MCF 10A (cell line): ENCODE results near the gene HSD17B13. TPM values are rescaled to one million over a fixed set of nuclear protein-coding genes. Genes with fewer than 3 reads are reported as not detected.
"Not testable (repeated sequence)": the region's sequence is repeated elsewhere in the genome, so short reads cannot be mapped to it uniquely, and the experiment has no call there.

ENCODE experiments used
- BruUV-seq: library from RNA; stranded (reverse); fragments of 400-500 nt; replicated peaks from 2 replicates; lab custom pipeline; 2021; lab: Mats Ljungman, UMichigan
- CTCF ChIA-PET: fragments of 300-600 bp; sonication (Branson Sonifier 250); formaldehyde crosslinking; extraction: SDS; loops from one replicate; lab custom pipeline; 2021; ENCODE audit warnings: antibody characterized with exemption, inconsistent platforms; lab: Yijun Ruan, JAX
- POLR2A ChIA-PET: fragments of 300-600, 350-650 bp; sonication (Branson Sonifier 250); formaldehyde crosslinking; extraction: SDS; loops from one replicate; lab custom pipeline; 2020; ENCODE audit warnings: antibody characterized with exemption, inconsistent platforms; lab: Yijun Ruan, JAX
- DNase-seq: peaks from one replicate; pipeline ENCODE4 v3.0.0-alpha.2; 2018; ENCODE audit not compliant: unreplicated experiment
- H3K27ac Mint-ChIP-seq: one replicate; pipeline ENCODE4 v1.8.0; 2022; ENCODE audit warnings: mild to moderate bottlenecking, low read depth, mixed read lengths; ENCODE audit not compliant: unreplicated experiment
- H3K27me3 Mint-ChIP-seq: one replicate; pipeline ENCODE4 v1.8.0; 2022; ENCODE audit warnings: mixed read lengths; ENCODE audit not compliant: insufficient read depth, unreplicated experiment
- H3K36me3 Mint-ChIP-seq: one replicate; pipeline ENCODE4 v1.8.0; 2022; ENCODE audit warnings: mild to moderate bottlenecking, moderate library complexity, mixed read lengths; ENCODE audit not compliant: insufficient read depth, unreplicated experiment
- H3K4me1 Mint-ChIP-seq: one replicate; pipeline ENCODE4 v1.8.0; 2022; ENCODE audit warnings: mixed read lengths; ENCODE audit not compliant: insufficient read depth, unreplicated experiment
- H3K4me3 Mint-ChIP-seq: one replicate; pipeline ENCODE4 v1.8.0; 2022; ENCODE audit warnings: mild to moderate bottlenecking, moderate library complexity, mixed read lengths; ENCODE audit not compliant: unreplicated experiment
- H3K9me3 Mint-ChIP-seq: one replicate; pipeline ENCODE4 v1.8.0; 2022; ENCODE audit warnings: mixed read lengths; ENCODE audit not compliant: unreplicated experiment
- intact Hi-C: fragments of 100-400 bp; cut with micrococcal nuclease; formaldehyde crosslinking; loops from 2 replicates; pipeline ENCODE4 v1.14.1; 2022
- total RNA-seq: library from RNA; stranded (reverse); gene quantifications from 2 replicates; pipeline ENCODE4 v1.2.3, GENCODE V29; 2022
- TF ChIP-seq, protein P1 (sequence below): fragments of 200-600 bp; IDR thresholded peaks from one replicate; pipeline ENCODE4 v1.8.0; 2022; ENCODE audit warnings: antibody characterized with exemption, mild to moderate bottlenecking; ENCODE audit not compliant: unreplicated experiment

Gene HSD17B13
- total RNA-seq, 1 experiment from 2014 or later: not detected

DNA sequence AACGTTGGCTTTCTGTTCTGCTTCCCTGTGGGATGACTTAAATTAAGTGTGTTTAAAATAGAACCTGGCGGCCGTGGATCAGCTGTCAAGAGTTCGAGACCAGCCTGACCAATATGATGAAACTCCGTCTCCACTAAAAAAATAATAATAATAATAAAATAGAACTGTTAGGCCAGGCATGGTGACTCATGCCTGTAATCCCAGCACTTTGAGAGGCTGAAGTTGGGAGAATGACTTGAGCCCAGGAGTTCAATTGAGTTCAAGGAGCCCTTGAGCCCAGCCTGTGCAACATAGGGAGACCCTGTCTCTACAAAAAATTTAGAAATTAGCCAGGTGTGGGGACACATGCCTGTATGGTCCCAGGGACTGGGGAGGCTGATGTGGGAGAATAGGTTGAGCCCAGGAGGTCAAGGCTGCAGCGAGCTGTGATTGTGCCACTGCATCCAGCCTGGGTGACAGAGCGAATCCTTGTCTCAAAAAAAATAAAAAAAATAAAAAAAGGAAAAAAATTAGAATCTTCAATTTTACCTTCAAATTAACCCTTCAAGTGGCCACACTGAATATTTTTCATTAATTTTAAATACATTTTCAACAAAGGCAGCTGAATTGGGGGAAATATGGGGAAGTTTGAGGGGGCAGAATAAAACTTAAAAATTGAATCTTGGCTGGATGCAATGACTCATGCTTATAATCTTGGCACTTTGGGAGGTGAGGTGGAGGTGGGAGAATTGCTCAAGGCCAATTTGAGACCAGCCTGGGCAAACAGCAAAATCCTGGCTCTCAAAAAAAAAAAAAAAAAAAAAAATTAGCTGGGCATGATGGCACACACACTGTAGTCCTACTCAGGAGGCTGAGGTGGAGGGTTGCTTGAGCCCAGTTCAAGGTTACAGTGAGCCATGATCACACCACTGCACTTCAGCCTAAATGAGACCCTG, 31.8 kb upstream of the HSD17B13 start:
- Mint-ChIP-seq H3K36me3 (no peaks in the 10 kb centered on the region), H3K27ac (peak overlapping the region; percentile 79), H3K9me3 (no peaks in the 10 kb centered on the region), H3K27me3 (no peaks in the 10 kb centered on the region), H3K4me3 (peak overlapping the region; percentile 44), H3K4me1 (peaks cover 18% of the 10 kb centered on the region)
- CTCF ChIA-PET: interaction anchor here (0.6 to 6.6 kb wide), 24 partner anchors 9 to 1014 kb away, joined by 3 to 49 read pairs (median 4); partner anchors contain the start of gene HSD17B11
- peak; percentile 76 for DNase-seq
- TF ChIP-seq, protein P1, sequence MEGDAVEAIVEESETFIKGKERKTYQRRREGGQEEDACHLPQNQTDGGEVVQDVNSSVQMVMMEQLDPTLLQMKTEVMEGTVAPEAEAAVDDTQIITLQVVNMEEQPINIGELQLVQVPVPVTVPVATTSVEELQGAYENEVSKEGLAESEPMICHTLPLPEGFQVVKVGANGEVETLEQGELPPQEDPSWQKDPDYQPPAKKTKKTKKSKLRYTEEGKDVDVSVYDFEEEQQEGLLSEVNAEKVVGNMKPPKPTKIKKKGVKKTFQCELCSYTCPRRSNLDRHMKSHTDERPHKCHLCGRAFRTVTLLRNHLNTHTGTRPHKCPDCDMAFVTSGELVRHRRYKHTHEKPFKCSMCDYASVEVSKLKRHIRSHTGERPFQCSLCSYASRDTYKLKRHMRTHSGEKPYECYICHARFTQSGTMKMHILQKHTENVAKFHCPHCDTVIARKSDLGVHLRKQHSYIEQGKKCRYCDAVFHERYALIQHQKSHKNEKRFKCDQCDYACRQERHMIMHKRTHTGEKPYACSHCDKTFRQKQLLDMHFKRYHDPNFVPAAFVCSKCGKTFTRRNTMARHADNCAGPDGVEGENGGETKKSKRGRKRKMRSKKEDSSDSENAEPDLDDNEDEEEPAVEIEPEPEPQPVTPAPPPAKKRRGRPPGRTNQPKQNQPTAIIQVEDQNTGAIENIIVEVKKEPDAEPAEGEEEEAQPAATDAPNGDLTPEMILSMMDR: no peak
- POLR2A ChIA-PET: interaction anchor here (0.6 to 1.4 kb wide), 6 partner anchors 11 to 111 kb away, joined by 3 to 4 read pairs (median 3); partner anchors contain the start of genes HSD17B11 and NUDT9
- BruUV-seq: no TSS peak
- intact Hi-C loops: loop anchor here (5.0 to 10.0 kb wide), 6 partner anchors 68 to 493 kb away; partner anchors contain the start of gene NUDT9

DNA sequence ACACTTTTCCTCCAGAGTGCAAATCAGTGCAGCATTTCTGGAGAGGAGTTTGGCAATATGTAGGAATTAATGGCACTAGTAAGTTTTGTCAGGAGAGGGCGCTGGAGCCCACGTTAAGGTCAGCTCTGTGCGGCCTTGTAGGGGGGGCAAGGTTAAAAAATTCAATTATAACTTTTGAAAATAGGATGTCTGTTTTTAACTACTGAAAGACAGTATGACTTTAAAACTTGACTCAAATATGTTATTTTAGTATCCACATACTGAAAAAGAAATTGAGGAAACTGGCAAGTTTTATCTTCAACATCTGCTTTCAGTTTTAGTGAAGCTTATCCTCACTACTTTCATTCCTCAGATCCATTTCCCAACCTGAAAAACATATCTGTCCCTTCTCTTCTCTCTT, 30.9 kb upstream of the HSD17B13 start:
- POLR2A ChIA-PET: interaction anchor here (0.6 to 1.2 kb wide), 5 partner anchors 11 to 112 kb away, joined by 3 to 4 read pairs (median 3); partner anchors contain the start of gene NUDT9
- peak; percentile 71 for DNase-seq
- Mint-ChIP-seq H3K36me3 (no peaks in the 10 kb centered on the region), H3K27ac (peak overlapping the region; percentile 79), H3K4me3 (no peak overlapping the region), H3K27me3 (no peaks in the 10 kb centered on the region), H3K9me3 (no peaks in the 10 kb centered on the region), H3K4me1 (peaks cover 18% of the 10 kb centered on the region)
- no TSS peak for BruUV-seq
- intact Hi-C loops: loop anchor here (5.0 to 10.0 kb wide), 5 partner anchors 81 to 494 kb away; no protein-coding TSS in a partner anchor
- CTCF ChIA-PET: interaction anchor here (0.5 to 6.6 kb wide), 25 partner anchors 10 to 1147 kb away, joined by 3 to 49 read pairs (median 4); partner anchors contain the start of gene HSD17B11
- TF ChIP-seq, protein P1: peak; percentile 77

DNA sequence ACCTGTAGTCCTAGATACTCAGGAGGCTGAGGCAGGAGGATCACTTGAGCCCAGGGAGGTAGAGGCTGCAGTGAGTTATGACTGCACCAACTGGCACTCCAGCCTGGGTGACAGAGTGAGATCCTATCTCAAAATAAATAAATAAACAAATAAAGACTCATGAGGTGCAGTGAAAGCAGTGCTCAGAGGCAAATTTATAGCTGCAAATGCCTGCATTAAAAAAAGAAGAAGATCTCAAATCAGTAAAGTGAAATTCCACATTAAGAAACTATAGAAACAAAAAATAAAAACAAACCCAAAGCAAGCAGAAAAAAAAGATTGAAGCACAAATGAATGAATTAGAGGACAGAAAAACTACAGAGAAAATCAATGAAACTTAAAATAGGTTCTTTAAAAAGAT, 22.5 kb upstream of the HSD17B13 start:
- H3K36me3 Mint-ChIP-seq: peaks cover 12% of the 10 kb centered on the region
- intact Hi-C loops: no loop called here
- H3K27me3 Mint-ChIP-seq: no peaks in the 10 kb centered on the region
- no peak overlapping the region for H3K4me3 Mint-ChIP-seq
- H3K9me3 Mint-ChIP-seq: no peaks in the 10 kb centered on the region
- no peak for DNase-seq
- ChIA-PET POLR2A (no interaction called here), CTCF (no interaction called here)
- peaks cover 5% of the 10 kb centered on the region for H3K4me1 Mint-ChIP-seq
- no peak overlapping the region for H3K27ac Mint-ChIP-seq
- BruUV-seq: no TSS peak
- TF ChIP-seq, protein P1: no peak

DNA sequence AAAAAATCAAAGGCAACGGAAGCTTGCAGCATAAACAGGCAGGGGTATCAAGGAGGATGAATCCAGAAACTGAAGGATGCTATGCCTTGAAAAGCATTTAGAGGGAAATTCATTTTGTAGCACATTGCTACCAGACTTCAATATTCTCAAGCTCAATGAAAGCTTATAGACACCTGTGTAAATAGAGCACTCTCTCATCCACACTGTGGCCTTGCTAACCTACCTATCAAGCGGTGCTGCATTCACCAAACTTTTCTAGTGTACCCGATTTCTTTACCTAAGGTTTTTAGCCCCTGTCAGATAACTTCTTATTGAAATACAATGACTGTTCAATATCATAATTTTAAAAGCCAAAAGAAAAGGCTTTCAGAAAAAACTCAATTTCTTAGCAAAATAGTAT, 20.2 kb upstream of the HSD17B13 start:
- no TSS peak for BruUV-seq
- POLR2A ChIA-PET: interaction anchor here (0.5 to 2.3 kb wide), 7 partner anchors 11 to 134 kb away, joined by 3 to 8 read pairs (median 3); partner anchors contain the start of genes HSD17B11 and KLHL8
- no peak for DNase-seq
- CTCF ChIA-PET: interaction anchor here (0.7 kb wide), 1 partner anchor 13 kb away, joined by 3 read pairs; no protein-coding TSS in a partner anchor
- Mint-ChIP-seq H3K9me3 (no peaks in the 10 kb centered on the region), H3K27me3 (no peaks in the 10 kb centered on the region), H3K27ac (peak overlapping the region; percentile 69), H3K36me3 (peaks cover 12% of the 10 kb centered on the region), H3K4me1 (peaks cover 17% of the 10 kb centered on the region), H3K4me3 (no peak overlapping the region)
- intact Hi-C loops: no loop called here
- TF ChIP-seq, protein P1: no peak

DNA sequence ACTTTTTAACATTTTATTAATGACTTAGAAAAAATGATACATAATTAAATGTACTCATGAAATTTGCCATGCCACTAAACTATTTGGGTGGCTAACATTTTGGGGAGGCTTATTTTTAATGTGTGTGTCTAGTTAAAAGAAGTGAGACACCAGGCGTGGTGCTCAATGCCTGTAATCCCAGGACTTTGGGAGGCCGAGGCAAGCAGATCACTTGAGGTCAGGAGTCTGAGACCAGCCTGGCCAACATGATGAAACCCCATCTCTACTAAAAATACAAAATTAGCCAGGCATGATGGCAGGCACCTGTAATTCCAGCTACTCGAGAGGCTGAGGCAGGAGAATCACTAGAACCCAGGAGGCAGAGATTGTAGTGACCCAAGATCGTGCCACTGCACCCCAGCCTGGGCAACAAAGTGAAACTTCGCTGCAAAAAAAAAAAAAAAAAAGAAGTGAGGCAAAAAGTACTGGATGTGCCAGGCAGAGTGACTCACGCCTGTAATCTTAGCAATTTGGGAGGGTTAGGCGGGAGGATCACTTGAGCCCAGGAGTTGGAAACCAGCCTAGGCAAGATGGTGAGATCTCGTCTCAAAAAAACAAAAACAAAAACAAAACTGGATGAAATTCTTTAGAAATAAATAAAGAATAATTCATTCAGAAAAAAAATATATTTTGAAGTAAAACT, 19.4 kb upstream of the HSD17B13 start:
- H3K27me3 Mint-ChIP-seq, H3K9me3 Mint-ChIP-seq, intact Hi-C loops, BruUV-seq: not testable (repeated sequence)
- Mint-ChIP-seq H3K36me3 (peaks cover 12% of the 10 kb centered on the region), H3K27ac (peak overlapping the region; percentile 69), H3K4me3 (peak overlapping the region; percentile 65), H3K4me1 (peaks cover 17% of the 10 kb centered on the region)
- POLR2A ChIA-PET: interaction anchor here (0.5 to 2.3 kb wide), 7 partner anchors 12 to 101 kb away, joined by 3 to 8 read pairs (median 3); partner anchors contain the start of gene HSD17B11
- CTCF ChIA-PET: interaction anchor here (0.7 to 1.0 kb wide), 2 partner anchors 13 to 68 kb away, joined by 3 to 5 read pairs; no protein-coding TSS in a partner anchor
- peak; percentile 89 for DNase-seq
